GM21529 (cell line): ENCODE results near the gene ARHGEF12.

Experiments used
- ATAC-seq: cut with Tn5 transposase; IDR thresholded peaks from one replicate; pipeline ENCODE4 v1.9.1; 2021; ENCODE audit not compliant: unreplicated experiment

Gene ARHGEF12

DNA sequence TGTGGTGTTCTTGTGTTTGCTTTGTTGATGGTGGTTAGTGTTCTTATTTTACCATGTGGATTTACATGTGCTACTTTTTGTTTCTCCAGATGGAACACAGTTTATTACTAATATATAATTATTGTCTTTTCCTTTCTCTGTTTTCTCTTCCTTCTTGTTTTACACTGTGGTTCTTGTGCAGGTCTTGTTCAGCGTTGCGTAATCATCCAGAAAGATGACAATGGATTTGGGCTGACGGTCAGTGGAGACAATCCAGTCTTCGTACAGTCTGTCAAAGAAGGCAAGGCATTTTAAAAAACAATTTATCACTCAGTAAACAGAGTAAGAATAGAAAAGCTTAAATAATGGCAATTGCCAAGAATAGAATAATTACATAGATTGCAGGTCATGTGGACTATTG is 84.4 kb downstream of the ARHGEF12 start:
- ATAC-seq, result no peak

DNA sequence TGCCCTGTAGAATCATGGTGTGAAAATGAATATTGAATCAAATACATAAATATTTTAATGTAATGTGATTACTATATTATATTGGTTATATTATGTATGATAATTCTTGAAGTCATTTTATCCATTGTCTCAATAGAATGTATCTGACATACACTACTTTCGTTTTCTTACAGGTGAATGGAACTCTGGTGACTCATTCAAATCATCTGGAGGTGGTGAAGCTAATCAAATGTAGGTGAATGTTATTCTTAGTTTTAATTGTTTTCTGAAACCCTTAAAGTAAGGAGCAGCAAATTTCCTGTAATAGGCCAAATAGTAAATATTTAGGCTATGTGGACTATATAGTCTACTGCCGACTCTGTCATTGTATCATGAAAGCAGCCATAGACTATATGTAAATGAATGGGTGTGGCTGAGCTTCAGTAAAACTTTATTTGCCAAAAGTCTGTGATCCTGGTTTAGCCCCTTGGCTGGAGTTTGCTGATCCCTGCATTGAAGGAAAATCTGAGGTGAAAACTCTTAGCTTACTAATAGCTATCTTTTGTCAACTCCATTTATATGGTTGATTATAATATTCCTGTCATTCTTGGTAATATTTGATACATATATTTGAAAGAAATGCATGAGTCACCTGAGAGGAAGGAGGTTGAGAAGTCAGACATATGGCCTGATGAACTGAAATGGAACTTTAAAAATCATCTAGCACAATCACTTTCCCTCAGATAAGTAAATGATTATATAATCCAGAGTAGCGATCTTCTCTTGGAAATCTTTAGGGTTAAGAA is 88.2 kb downstream of the ARHGEF12 start:
- no peak for ATAC-seq

DNA sequence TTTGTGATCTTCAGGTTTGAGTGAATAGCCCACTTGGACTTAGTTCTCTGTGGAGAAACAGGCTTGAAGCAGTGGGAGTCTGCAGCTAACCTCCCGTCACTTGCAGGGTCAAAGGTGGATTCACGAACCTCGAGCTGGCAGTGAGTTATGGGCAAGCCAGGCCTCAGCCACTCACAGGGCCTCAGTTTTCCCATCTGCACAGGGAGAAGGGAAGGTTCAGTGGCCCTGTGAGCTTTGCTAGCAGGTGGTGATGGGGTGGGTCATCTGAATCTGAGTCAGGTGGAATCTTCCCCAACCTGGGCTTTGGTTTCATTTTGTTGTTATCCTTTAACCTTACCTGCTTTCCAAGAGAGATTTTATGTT is 88.7 kb downstream of the ARHGEF12 start:
- ATAC-seq, result no peak

DNA sequence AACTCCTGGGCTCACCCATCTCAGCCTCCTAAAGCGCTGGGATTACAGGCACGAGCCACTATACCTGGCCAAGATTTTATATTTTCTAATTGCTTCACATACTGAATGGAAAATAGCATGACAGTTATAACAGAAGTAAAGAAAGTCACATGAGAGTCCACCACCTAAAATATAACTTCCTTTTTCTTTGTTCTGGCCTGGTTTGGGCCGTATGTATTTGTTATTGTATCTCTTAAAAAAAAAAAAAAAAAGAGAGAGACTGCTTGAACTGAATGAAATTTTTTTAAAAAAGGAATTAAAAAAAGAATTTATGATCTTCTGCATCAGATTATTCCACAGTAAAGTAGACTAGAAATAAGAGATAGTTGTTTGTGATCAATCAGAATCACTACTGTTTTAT is 89.3 kb downstream of the ARHGEF12 start:
- ATAC-seq, result no peak

DNA sequence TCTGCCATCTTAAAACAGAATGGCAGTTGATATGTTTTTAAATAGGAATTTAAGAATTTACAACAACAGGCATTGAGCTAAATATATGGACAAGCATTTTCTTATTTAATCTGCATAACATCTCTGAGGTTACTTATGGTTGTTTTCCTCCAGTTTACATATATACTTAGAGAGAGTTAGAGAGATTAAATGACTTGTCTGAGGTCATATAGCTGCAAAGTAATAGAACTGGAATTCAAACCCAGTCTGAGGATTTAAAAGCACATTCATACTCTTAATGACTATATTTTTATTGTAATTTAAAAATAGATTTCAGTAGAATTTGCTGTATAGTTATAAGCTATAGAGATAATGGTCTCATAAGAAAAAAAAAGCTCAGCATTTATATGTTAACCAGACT is 93.9 kb downstream of the ARHGEF12 start:
- no peak for ATAC-seq

DNA sequence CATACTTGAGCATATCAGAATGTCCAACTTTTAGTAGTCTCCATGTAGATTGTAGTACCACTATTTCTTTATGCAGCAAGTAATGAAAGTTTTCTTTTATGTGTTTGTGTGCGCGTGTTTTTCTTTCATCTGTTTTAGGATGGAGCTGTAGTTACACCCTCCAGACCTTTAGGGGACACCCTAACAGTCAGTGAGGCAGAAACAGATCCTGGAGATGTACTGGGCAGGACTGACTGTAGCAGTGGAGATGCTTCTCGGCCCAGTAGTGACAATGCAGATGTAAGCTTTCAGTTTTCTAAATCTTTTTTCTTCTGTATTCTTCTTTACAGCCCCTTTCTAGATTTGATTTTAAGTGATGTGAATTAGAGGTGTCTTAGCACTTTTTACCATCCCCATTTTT is 95.4 kb downstream of the ARHGEF12 start:
- no peak for ATAC-seq

DNA sequence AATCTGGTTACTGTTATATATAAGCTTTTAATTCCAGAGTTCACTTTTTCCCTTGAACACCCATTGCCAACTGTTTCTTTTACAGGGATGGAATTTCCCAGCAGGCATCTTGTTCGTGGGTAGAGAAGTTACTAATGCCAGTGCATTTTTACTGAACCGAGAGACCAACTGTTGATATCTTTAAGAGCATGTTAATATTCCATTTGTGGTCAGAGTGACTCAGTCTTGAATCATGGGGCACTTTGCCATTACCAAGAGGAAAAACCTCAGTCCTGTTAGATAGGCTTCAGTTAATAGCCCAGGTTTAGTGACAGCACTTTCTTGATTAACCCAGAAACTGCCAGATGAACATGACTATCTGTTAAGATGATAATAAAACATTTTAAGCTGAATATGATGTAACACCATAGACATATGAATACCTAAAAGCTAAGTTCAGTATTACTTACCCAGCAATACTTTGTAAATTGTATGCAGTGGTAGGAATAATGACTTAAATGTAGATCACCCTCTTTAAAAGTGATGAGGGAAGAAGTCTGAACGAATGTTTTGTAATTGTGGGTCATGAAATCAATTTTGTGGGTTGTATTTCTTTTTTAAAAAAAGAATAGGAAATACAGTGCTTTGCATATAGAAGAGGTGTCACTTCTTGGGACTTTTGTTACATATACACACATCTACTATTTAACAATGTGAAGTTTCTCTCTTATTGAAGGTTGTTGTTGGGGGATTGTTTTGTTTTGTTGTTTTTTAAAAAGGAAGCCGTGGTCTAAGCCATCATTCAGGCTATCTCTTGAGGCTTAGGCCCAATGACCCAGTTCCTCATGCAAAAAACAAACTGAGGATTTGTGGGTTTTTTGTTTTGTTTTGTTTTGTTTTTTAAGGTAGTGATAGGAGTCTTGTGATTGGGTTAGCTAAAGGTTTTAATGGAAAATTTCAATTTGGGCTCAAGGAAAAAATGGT is 96.1 kb downstream of the ARHGEF12 start:
- no peak for ATAC-seq

DNA sequence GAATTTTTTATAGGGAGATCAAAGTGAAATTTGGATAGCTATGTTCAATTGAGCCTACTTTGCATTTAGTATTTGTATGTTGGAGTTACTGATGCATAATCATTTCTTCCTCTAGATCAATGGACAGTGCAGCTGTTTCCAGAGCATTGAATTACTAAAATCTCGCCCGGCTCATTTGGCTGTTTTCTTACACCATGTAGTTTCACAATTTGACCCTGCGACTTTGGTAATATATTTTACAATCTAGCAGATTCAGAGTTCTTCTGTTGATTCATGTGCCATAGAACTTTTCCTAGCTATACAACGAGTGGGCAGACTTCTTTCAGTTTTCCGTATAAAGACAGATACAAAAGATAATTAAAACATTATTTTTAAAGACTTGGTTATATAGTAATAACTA is 105.4 kb downstream of the ARHGEF12 start:
- ATAC-seq, result no peak

DNA sequence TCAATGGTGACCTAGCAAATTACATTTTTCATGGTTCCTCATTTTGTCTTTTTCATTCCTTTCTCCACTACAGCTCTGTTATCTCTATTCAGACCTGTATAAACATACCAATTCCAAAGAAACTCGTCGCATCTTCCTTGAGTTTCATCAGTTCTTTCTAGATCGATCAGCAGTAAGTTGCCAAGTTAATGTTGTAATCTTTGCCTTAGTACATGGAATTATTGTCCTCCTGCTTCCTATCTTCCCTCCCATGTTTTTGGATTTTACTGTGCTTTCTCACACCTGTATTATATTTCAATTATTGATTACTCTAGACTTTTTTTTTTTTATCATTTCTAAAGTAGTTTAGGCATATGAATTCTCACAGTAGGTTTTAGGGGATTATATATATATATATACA is 105.8 kb downstream of the ARHGEF12 start:
- no peak for ATAC-seq

DNA sequence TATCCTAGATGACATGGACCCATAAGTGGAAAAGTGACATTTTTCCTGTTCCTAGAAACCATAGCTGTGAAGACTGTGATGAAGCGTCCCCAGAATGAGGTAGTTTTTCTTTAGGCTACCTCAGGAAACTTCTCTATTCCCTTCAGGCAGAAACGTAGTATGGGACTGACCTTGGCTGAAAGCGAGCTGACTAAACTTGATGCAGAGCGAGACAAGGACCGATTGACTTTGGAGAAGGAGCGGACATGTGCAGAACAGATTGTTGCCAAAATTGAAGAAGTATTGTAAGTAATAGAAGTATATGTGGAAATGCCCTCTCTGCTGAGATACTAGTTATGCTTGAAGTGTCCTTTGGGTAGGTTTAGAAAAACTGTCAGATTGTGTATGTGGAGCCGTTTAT is 110.6 kb downstream of the ARHGEF12 start:
- ATAC-seq, result no peak

DNA sequence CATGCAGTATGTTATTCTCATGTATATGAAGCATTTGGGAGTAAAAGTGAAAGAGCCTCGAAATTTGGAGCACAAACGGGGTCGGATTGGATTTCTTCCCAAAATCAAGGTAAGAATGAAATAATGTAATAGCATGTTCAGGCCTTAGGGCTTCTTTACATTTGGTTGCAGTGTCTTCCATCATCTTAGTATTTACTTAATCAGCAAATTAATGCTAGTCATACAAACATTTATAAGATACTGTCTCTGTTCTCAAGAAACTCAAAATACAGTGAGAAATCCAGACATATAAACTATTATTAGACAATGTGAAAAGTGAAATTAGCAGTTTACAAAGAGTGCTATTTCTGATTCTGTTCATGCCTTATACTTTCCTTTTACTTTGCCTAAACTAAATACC is 112.0 kb downstream of the ARHGEF12 start:
- no peak for ATAC-seq

DNA sequence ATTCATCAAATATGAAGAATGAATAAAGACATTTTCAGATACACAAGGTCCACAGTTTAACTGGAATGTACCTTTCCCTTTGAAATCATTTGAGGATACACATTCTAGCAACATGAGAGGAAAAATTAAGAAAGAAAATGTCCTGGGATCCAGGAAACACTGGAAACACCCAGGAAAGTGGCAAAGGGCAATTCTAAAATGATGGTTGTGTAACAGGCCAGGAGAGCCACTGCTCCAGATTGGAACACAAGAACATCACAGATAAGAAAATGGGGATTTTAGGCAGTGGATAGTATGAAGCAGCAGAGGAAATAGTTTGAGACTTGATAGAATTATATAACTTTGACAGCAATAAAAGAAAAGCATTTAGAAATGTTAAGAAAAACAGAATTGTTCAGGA is 119.3 kb downstream of the ARHGEF12 start:
- no peak for ATAC-seq

DNA sequence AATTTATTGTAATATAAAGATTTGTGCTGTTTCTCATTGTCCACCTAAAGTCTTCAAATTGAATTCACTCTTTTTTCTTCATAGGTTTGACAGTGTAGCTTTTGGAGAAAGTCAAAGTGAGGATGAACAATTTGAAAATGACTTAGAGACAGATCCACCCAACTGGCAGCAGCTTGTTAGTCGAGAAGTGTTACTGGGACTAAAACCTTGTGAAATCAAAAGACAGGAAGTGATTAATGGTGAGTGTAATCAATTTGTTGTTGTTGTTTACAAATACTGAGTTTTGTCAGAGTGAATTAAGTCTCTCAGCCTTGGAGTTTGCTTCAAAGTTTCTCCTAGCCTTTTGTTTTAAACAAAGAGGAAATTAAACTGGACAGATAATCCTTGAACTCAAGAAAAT is 121.8 kb downstream of the ARHGEF12 start:
- ATAC-seq, result no peak

DNA sequence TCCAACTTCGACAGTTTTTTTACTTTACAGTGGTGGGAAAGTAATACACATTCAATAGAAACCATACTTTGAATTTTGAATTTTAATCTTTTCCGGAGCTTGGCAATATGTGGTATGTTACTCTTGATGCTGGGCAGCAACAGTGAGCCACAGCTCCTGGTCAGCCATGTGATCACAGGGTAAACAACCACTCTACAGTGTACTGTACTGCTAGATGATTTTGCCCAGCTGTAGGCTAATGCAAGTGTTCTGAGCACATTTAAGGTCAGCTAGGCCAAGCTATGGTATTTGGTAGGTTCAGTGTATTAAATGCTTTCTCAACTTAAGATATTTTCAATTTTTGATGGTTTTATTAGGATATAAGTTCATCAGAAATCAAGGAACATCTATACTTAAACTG is 126.6 kb downstream of the ARHGEF12 start:
- ATAC-seq, result no peak

DNA sequence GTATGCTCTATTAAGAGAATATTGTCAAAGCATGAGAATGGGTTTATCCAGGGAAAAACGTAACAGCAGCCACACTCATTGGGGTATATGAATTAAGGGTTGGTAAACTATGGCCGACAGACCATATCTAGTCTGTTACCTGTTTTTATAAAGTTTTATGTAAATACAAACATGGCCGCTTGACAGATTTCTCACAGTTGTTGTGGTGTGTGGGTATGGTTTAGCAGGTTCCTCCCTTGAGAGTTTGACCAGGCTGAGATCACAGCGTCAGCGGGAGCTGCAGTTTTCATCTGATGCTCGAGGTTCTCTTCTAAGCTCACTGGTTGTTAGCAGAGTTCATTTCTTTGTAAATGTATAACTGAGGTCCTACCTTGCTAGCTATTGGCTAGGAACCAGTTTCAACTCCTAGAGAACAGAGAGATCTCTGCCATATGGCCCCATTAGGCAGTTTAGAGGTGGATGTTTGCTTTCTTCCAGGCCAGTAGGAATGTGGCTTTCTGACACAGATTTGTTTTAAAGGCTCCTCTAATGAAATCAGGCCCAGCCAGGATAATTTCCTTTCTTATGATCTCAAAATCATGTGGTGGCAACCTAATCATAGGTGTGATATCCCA is 129.8 kb downstream of the ARHGEF12 start:
- ATAC-seq, result no peak

DNA sequence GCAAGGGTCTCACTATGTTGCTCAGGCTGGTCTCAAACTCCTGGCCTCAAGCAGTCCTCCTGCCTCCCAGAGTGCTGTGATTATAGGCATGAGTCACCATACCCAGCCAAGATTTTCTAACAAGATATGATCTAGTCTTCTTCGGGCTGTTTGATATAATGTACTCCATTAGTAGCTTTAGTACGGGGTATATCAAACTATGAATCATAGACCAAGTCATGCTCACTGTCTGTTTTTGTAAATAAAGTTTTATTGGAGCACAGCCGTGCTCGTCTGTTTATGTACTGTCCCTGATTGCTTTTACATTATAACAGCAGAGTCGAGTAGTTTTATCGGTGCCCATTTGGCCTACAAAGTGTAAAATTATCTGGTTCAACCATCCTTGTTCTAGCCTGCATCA is 131.4 kb downstream of the ARHGEF12 start:
- ATAC-seq, result no peak

DNA sequence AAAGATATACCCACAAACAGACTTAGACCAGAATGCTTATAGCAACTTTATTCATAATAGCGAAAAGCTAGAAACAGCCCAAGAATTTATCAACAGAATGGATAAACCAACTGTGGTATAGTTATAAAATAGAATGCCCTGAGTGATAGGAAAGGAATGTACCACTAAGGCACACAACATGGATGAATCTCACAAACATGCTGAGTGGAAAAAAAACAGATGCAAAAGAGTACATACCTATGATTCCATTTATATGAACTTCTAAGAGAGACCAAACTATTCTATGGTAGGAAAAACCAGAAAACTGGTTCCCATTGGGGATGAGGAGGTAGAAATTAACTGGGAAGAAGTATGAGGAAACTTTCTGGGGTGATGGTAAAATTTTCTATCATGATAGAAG is 134.9 kb downstream of the ARHGEF12 start:
- ATAC-seq, result no peak

DNA sequence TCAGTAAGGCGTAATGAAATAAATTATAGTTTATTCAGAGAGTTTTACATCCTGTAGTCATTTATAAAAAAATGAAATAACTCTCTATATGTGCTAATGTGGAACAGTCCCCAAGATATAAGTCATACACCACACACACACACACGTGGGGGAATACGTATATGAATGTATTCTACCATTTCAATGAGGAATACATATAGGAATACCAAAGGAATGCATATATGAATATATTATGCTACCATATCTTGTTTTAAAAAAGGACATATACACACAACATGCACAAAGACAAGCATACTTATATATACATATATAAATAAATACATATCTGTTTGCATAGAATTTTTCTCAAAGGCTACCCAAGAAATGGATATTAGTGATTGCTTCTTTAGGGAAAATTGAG is 135.8 kb downstream of the ARHGEF12 start:
- ATAC-seq, result no peak

DNA sequence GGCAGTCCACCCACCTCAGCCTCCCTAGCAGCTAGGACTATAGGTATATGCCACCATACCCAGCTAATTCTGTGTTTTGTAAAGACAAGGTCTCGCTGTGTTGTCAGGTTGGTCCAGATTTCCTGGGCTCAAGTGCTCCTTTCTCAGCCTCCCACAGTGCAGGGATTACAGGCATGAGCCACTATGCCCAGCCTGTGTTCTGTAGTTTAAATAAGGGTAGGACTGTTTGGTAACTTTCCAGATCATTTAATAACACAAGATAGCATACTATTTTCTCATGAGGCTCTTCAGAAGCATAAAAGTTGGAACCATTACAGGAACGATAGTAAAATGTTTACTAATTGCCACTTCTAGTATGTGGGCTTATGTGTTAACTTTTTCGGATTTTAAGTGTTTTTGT is 137.3 kb downstream of the ARHGEF12 start:
- ATAC-seq, result no peak

DNA sequence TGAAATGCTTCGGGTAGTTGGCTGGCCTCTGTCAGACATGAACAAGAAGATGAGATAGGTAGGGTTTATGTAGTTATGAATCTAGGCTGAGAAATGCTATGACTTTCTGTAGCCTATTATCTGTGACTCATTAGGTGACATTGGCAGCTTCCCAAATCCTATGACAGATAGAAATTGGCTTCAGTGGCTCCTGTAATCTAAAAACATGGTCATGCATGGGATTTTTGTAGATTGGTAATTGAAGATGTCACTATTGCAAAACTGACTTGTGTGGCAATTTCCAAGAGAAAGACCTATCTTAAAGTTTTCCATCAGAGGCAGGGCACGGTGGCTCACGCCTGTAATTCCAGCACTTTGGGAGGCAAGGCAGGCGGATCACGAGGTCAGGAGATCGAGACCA is 145.9 kb downstream of the ARHGEF12 start:
- no peak for ATAC-seq

DNA sequence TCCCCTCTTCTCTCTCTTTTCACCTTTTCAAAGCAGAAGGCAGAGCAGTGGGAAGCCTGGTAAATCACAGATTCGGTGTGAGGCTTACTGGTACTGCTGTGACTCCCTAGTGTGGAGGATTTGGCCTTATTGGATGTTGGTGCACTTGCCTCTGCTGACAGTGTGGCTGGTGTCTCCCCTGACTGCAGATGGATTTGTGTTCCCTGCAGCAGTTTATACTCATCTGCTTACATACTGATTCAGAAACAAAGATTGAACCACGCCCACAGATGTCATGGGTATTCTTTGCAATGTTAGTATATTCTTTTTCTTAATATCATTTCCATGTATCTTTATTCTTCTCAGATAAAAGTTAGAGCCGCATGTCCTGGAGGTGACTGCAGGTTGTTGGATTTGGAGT is 148.5 kb downstream of the ARHGEF12 start:
- no peak for ATAC-seq

DNA sequence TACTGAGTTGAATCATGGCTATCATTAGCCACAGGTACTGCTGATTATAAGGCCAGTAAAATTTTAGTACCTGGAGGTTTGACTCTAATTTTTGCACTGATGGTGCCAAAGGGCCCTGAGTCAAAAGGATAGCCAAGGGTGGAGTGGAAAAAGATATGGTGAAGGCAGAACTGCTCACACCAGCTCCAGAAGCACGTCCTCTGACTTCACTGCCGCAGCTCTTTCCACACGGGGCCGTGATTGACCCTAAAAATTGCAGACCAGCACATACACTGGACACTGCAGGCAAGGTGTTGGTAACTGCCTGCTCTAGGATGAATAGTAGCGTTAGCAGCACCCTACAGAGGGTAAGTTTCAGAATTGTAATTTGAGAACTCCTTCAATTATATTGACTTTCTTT is 149.9 kb downstream of the ARHGEF12 start:
- no peak for ATAC-seq
